C4-2B (cell line): ENCODE measurements around the gene GRIA1.

Experiments used
- CTCF ChIP-seq: fragments of 450-650 bp; conservative IDR thresholded peaks from 2 replicates; pipeline ENCODE4 v1.5.1; 2017; ENCODE audit warnings: mild to moderate bottlenecking
- ZFX ChIP-seq: fragments of 450-650 bp; IDR thresholded peaks from 2 replicates; pipeline ENCODE4 v1.6.1; 2017

- TF ChIP-seq CTCF (no peak), ZFX (no peak)
These were observed 53.5 kb downstream of the GRIA1 start for GRCh38 chr5:153543959-153544470.
